COLO668 (cell line): Measurements from ENCODE around the gene UBE2G1.

Experiments
- DNase-seq: peaks from one replicate; lab custom pipeline; 2025; ENCODE audit not compliant: unreplicated experiment; lab: John Stamatoyannopoulos, UW

Gene UBE2G1

DNA sequence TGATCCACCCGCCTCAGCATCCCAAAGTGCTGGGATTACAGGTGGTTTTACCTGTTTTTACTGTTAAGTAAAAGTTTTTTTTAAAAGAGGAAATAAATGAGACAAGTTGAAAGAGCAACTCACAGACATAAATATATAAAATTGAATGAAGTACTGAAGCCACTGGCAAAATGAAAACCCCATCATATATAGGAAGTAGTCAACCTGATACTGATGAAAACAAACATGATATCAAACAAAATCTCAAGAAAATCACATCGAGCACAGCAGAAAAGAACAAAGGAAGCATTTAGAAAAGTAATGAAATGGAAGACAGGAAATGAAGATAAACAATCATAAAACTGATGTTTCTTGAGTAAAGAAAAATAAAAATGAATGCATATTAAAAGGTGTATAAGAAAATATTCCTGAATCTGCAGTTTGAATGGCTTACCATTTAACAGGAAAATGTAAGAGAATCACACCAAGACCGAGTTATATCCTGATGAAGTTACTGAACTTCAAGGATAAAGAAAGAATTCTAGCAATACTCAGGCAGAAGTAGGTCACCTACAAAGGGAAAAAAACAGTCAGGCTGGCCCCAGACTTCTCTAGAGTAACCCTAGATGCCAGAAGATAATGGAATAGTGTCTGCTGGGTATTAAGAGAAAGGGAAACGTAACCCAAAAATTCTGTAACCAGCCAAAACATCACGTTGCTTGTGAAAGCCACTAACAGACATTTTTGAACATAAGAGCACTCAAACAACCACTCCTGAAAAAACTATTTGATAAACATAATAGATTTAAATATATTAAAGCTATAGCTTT lies 31.5 kb downstream of the UBE2G1 start:
- no peak for DNase-seq

DNA sequence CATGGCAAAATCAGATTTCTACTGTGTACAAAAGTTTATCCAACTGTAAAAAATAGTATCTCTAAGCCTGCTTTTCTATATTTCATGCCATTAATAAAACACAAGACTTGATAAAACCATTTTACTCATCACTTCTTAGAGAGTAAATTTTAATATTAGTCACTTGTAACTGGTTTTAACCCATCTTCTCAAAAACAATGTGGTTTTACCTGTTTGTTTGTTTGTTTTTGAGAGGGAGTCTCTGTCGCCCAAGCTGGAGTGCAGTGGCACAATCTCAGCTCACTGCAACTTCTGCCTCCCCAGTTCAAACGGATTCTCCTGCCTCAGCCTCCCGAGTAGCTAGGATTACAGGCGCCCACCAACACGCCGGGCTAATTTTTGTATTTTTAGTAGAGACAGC lies 32.1 kb downstream of the UBE2G1 start:
- DNase-seq = no peak

DNA sequence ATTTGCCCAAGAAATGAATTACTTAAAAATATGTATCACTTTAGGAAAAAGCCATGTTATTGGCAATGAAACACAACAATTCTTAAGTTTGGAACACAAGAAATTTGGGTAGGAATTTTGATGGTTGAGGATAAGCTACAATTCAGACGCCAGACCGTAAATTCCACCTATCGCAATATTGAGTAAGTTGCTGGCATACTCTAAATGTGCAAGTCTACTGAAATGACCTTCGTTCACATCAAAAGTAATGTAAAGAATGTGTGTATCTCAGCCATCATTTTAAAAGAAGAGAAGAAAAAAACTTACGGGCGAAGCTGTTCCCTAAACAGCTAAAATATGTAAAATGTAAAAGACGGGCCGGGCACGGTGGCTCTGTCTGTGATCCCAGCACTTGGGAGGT lies 33.4 kb downstream of the UBE2G1 start:
- no peak for DNase-seq

DNA sequence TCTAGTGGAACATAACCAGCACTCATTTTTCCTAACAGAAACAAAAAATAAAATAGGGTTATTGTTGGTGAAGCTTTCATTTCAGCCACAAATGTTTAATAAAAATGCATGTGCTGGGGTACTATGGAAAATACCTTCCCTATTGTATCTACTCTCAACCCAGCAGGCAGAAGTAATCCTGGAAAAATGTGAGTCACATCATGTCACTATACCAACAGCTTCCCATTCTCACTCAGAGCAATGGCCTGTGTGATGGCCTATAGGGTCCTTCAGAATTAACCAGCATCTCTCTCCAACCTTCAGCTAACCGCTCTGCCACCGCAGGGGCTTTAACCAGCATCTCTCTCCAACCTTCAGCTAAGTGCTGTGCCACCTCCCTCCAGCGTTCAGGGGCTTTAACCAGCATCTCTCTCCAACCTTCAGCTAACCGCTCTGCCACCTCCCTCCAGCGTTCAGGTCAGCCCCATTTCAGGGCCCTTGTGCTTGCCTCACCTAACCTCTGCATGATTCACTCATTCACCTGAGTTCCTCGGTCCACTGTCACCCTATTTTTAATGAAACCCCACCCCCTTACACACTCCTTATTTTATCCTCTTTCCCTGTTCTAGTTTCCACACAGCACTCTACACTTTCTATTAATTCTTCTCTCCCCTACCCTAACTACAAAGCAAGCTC lies 34.0 kb downstream of the UBE2G1 start:
- no peak for DNase-seq

DNA sequence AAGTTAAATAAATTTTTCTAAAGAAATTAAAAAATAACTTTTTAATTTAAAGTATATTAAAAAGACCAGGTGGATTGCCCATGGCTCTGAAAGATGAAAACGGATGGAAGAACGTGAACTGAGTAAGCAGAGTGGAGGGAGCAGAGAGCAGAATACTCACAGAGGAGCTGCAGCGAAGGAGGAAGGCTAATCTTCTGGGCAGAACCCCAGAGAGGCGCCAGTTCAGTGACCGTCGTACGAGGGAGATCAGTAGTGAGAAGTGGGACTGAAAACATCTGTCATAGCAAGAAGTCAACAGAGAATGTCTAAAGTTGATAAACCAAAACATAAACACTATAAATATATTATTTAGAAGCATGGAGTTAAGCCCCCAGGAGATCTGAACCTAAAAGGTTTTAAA lies 34.9 kb downstream of the UBE2G1 start:
- DNase-seq = no peak

DNA sequence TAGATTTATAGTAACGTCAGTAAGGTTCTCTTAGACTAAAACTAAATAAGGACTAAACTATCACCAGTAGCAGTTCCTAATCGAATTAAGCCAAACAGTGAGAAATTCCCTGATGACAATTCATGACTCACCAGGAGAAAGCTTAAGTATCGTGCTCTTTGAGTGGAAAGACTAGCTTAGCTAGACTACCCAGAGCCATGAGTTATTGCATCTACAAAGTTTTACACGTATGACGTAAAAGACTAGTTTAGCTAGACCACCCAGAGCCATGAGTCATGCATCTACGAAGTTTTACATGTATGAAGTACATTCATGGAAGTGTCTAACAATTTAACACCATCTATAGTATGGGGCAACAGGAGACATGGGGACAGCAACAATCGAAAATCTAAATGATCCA lies 36.6 kb downstream of the UBE2G1 start:
- no peak for DNase-seq

DNA sequence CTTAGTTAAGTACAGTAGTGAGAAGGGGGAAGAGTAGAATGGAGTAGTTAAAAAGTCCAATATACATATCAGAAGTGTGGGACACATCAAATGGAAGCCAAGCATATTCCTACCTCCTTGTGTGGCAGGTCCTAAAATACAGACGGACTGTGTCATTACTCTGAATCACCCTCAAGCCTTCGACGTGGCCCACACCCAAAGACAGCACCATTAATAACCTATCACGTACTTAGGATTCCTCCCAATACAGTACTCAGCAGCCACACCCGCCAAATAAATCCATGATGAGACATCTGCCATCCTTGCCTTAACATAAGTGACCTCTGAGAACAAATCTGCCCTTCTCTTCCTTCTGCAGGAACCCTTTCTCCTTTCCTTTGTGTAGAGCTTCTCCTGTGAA lies 38.9 kb downstream of the UBE2G1 start:
- no peak for DNase-seq

DNA sequence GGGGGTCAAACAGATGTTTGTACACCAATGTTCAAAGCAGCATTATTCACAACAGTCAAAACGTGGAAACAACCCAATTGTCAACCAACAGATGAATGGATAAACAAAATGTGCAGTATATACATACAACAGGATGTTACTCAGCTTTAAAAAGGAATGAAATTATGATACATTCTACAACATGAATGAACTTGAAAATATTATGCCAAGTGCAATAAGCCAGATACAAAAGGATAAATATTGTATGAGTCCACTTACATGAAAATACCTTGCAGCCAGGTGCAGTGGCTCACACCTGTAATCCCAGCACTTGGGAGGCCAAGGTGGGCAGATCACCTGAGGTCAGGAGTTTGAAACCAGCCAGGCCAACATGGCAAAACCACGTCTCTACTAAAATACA lies 39.9 kb downstream of the UBE2G1 start:
- DNase-seq = no peak

DNA sequence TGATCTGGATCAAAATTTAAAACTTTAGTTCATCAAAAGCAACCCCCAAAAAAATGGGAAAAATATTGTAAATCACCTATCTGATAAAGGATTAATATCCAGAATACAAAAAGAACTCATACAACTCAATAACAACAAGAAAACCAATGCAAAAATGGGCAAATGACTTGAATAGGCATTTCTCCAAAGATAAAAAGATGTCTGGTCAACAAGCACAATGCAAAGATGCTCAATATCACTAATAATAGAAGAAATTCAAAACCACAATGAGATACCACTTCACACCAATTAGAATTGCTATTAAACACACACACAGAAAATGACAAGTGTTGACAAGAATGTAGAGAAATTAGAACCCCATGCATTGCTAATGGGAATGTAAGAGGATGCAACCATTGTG lies 40.4 kb downstream of the UBE2G1 start:
- no peak for DNase-seq

DNA sequence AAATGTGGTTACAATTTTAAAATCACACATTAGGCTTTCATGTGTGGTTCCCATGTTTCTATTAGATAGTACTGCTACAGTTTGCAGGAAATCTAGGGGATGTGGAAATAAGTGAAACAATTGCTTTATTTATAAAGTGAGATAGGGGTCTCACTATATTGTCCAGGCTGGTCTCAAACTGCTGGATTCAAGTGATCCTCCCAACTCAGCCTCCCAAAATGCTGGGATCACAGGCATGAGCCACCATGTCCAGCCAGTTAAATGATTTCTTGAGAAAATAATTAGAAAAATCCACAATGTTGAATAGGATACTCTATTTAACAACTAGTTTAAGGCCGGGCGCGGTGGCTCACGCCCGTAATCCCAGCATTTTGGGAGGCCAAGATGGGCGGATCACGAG lies 42.0 kb downstream of the UBE2G1 start:
- DNase-seq = no peak

DNA sequence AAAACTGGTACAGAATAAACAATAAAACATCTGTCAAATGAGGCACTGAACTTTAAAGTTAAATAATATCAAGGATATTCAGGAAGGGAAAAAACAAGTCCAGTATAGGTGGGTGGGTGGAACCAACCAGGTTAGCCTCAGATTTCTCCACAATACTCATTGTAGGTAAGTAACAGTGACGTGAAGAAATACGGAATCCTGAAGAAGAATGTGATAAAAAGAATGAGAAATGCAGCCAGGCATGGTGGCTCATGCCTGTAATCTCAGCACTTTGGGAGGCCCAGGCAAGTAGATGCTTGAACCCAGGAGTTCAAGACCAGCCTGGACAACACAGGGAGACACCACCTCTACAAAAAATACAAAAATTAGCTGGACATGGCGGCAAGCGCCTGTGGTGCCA lies 47.3 kb downstream of the UBE2G1 start:
- DNase-seq = no peak

DNA sequence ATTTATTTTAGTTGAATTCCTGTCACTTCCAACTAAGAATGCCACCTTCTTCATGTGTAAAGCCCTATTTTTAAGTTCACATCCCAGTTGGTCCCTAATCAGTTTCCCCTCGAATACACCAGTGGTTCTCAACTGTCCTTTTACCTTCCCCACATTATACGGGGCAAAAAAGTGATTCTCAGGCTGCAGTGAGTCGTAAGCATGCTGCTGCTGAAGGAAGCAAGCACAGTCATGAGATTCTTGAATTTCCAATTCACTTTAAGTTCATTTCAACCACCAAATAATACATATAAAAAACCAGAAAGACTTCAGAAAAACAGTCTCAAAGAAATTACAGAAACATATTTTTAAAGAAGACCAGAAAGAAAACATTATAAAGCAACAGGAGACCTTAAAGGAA lies 47.9 kb downstream of the UBE2G1 start:
- no peak for DNase-seq

DNA sequence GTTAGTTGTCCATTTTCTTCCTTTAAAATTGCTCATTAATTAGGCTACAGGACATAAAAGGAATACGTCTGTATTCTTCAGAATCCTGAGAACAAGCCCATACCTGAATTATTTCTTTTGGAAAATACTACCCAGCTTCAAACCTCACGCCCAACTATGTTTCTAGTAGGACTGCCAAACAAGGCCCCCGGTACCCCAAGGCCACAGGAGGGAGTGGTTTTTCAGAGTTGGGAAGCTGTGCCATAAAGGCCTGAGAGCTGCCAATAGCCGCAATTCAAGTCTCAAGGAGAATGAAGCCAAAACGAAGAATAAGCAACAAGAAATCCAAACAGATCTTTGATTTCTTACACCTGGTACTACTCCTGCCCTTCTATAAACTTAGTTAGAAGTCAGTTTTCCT lies 48.3 kb downstream of the UBE2G1 start:
- no peak for DNase-seq

DNA sequence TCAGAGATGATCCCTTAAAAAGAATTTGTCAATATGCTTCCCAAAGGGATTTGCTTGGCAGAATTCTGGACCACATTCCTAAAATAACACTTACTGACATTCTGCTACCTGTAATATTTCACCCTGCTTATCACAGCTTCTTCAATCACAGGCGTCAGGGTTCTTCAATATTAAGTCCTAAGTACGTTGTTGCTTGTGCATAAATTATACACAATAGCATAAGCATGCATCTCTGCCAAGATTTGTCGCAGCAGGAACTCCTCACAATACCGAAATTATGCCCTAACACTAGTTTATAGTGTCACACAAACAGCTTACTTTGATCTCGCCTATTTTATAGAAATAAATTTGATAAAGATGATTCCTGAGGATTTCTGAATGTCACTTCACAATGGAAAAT lies 48.9 kb downstream of the UBE2G1 start:
- DNase-seq = no peak

DNA sequence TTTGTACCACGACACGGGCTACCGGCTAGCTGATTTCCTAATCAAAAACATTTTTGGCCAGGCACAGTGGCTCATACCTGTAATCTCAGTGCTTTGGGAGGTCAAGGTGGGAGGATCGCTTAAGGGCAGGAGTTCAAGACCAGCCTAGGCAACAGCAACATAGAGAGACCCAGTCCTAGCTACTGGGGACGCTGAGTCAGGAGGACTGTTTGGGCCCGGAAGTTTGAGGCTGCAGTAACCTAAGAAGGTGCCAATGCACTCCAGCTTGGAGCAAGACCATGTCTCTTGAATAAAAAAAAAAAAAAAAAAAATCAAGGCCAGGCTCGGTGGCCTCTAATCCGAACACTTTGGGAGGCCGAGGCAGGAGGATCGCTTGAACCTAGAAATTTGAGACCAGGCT lies 49.8 kb downstream of the UBE2G1 start:
- no peak for DNase-seq

DNA sequence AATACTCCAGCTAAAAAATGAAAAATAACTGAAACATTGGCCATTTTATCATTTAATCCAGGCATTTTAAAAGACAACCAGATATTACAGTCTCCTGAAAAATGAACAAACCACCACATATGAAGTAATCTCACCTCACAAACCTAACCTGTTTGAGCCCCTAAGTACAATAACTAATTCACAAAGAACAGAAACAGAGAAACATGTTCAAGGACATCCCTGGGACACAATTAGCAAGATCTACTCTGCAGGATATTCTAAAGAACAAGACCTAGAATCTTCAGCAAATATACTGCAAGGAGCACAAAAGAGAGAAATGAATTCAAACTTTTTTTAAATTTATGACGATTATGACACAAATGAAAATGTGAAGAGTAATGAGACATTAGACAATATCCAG lies 51.9 kb downstream of the UBE2G1 start:
- no peak for DNase-seq

DNA sequence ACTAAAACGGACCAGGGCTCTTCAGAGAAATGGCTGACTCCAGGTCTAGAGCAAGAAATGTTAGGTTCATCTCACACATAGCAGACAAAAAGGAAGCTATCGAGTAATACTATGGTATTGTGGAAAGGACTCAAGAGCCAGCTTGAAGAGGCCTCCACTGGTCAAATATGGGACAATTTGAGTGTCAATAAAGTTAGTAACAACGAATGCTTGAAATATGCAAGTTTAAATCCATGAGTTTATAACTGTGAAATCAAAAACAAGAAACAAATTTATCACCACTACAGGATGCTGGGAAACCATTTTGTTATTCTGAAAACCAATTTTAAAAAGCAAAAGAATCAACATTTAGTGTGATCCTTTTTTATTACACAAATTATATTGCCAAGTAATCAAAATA lies 52.3 kb downstream of the UBE2G1 start:
- no peak for DNase-seq

DNA sequence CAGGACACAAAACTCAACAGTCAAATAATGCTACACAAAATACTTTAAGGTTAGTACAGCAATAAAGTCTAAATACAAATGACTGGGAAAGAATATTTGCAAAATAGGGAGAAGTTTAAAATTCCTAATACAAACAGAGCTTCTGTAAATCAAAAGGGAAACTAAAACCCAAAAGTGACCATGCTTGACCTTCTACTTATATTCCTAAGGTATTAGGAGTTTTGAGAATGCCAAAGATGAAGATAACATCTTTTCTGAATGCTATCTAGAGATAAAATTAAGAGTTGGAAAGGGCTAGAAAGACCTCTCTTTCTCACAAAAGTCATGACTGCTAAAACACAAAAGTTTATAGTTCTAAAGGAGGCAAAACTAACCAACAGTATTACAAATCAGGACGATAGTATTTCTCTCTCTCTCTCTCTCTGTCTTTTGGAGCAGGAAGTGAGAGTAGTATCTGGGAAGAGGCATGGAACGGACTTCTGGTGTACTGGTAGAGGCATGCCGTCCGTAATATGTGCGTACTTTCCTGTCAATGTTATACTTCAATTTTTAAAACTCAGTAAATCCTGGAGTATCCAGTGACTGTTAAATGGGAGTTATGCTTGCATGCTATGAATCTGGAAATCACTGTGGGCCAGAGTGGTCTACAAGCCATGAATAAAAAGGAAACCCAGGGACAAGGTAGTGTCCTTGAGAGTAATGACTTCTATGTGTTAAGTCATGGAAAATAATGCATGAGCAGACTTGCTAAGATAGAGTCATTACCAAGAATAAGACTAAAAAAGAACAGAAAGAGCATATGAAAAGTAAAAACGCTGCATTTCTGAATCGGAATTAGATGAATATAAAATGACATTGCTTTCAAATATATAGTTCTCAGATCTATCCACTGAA lies 53.0 kb downstream of the UBE2G1 start:
- no peak for DNase-seq

DNA sequence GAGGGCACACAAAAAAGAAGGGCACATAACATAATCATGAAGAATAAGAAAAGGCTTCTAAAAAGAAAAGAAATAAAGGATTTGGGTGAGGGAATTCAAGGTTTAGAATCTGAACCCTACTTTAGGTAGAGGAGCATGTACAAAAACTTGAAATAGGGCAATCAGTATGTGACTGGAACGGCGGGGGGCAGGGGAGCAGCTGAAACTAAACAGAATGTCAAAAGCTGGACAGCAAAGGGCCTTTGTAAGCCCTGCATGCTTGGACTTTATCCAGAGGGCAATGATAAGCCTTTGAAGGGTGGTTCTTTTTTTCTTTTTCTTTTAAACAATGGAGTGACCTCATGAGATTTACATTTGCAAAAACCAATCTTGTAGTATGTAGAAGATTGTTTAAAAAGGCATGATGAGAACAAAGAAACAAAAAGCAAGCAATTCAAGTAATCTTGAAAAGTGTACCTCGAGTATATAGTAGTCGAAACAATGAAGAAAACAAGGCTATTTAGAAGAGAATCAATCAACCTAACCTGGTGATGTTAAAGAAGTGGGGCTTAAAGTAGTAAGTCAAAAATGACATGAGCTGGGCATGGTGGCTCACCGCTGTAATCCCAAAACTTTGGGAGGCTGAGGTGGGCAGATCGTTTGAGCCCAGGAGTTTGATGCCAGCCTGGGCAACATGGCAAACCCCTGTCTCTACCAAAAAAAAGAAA lies 56.0 kb downstream of the UBE2G1 start:
- no peak for DNase-seq

DNA sequence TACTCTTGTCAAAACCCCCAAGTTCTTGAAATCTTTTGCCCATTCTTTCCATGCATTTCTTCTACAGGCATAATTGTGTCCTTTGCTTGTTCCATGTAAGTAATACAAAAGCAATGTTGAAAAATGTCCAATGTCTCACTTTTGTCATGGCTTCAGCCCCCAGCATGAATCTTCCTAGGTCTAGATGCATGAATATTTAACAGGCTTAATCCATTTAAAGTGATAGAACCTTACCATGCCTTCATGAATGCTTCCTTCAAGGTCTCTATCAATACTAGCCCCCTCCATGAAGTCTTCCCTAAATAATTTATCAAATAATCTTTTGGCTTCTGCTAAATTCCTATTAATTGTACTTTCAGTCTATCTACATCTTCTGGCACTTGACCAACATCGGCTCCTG lies 56.6 kb downstream of the UBE2G1 start:
- no peak for DNase-seq
